ENCODE data around the gene ZC3H8. TPM values are rescaled to one million over a fixed set of nuclear protein-coding genes. Genes with fewer than 3 reads are reported as not detected.

Gene ZC3H8
- total RNA-seq, 1 donor from 2014 or later, result 0.11 TPM

GRCh38 chr2:112272669-112273068 lies 17.8 kb upstream of the ZC3H8 start:
- no peaks in the 10 kb centered on the region for H3K27me3 ChIP-seq
- no peaks in the 10 kb centered on the region for H3K9me3 ChIP-seq
- intact Hi-C loops (cut with DNase I), result no loop called here
- H3K27ac ChIP-seq, result no peak overlapping the region
- H3K4me3 ChIP-seq, result no peak overlapping the region
- no peak for TF ChIP-seq CTCF (IDR thresholded peaks at IDR 0.05)
- H3K4me1 ChIP-seq, result peaks cover 0 to 6% of the 10 kb centered on the region in 2 donors
- no peak for DNase-seq (ENCODE audit: low spot score in 2 of 2)
- H3K36me3 ChIP-seq, result no peaks in the 10 kb centered on the region

- TF ChIP-seq CTCF (IDR thresholded peaks at IDR 0.05), result no peak
- DNase-seq (ENCODE audit: low spot score in 2 of 2), result no peak
- no peak overlapping the region for H3K4me3 ChIP-seq
- intact Hi-C loops (cut with DNase I), result no loop called here
- no peaks in the 10 kb centered on the region for H3K9me3 ChIP-seq
- H3K27ac ChIP-seq, result no peak overlapping the region
- H3K36me3 ChIP-seq, result no peaks in the 10 kb centered on the region
- H3K27me3 ChIP-seq, result no peaks in the 10 kb centered on the region
- H3K4me1 ChIP-seq, result no peaks in the 10 kb centered on the region
Observed at GRCh38 chr2:112268547-112268946, 13.7 kb upstream of the ZC3H8 start.

GRCh38 chr2:112262876-112263275 lies 8.0 kb upstream of the ZC3H8 start:
- no peak for DNase-seq (ENCODE audit: low spot score in 2 of 2)
- H3K27ac ChIP-seq, result no peak overlapping the region
- no peaks in the 10 kb centered on the region for H3K27me3 ChIP-seq
- no peaks in the 10 kb centered on the region for H3K9me3 ChIP-seq
- no peaks in the 10 kb centered on the region for H3K4me1 ChIP-seq
- intact Hi-C loops (cut with DNase I), result no loop called here
- no peak overlapping the region for H3K4me3 ChIP-seq
- TF ChIP-seq CTCF (IDR thresholded peaks at IDR 0.05), result no peak
- H3K36me3 ChIP-seq, result no peaks in the 10 kb centered on the region

GRCh38 chr2:112260295-112260625 lies 5.4 kb upstream of the ZC3H8 start:
- Histone ChIP-seq H3K9me3 (no peaks in the 10 kb centered on the region), H3K36me3 (no peaks in the 10 kb centered on the region), H3K27ac (no peak overlapping the region), H3K4me3 (no peak overlapping the region), H3K4me1 (no peaks in the 10 kb centered on the region), H3K27me3 (no peaks in the 10 kb centered on the region)
- DNase-seq (ENCODE audit: low spot score in 2 of 2), result no peak
- intact Hi-C loops (cut with DNase I), result no loop called here
- TF ChIP-seq CTCF (IDR thresholded peaks at IDR 0.05), result no peak

GRCh38 chr2:112259509-112260294 lies 4.9 kb upstream of the ZC3H8 start:
- H3K36me3 ChIP-seq, result no peaks in the 10 kb centered on the region
- peak overlapping the region; percentile 29 to 46 for H3K4me3 ChIP-seq
- DNase-seq (ENCODE audit: low spot score in 2 of 2), result peak; percentile 43 to 92
- H3K27ac ChIP-seq, result no peak overlapping the region
- no peaks in the 10 kb centered on the region for H3K9me3 ChIP-seq
- TF ChIP-seq CTCF (IDR thresholded peaks at IDR 0.05), result peak; percentile 82 to 94 (median 91)
- intact Hi-C loops (cut with DNase I), result loop anchor here (2.0 to 10.0 kb wide), 3 partner anchors 173 to 365 kb away; partner anchors contain the start of genes MERTK, RGPD8 and TTL
- H3K4me1 ChIP-seq, result no peaks in the 10 kb centered on the region
- no peaks in the 10 kb centered on the region for H3K27me3 ChIP-seq

Data from ascending aorta (tissue), 2 donors.